ENCODE results near the gene SUN3. TPM values are rescaled to one million over a fixed set of nuclear protein-coding genes. Genes with fewer than 3 reads are reported as not detected.

The SUN3 gene
- total and polyA plus RNA-seq, 4 donors: not detected

Other genes with a start within 250 kb of the SUN3 start
- gene PKD1L1, start 80.6 kb downstream of the SUN3 start, total RNA-seq: 1 to 10 TPM in 1 of 2 donors, under 1 TPM in 1; 0.52 to 1.2 TPM
- gene PKD1L1, start 80.6 kb downstream of the SUN3 start, polyA plus RNA-seq: not detected
- 10 to 100 TPM; 28.2 to 32.9 TPM for gene HUS1, start 49.5 kb downstream of the SUN3 start, total RNA-seq
- 10 to 100 TPM; 11.9 to 17.7 TPM for gene HUS1, start 49.5 kb downstream of the SUN3 start, polyA plus RNA-seq
- gene C7orf57, start 6.4 kb upstream of the SUN3 start, total RNA-seq: not detected
- gene C7orf57, start 6.4 kb upstream of the SUN3 start, polyA plus RNA-seq: not detected
- gene UPP1, start 60.2 kb upstream of the SUN3 start, total RNA-seq: 10 to 100 TPM; 30.4 to 34.9 TPM
- 10 to 100 TPM; 34.1 to 63.0 TPM for gene UPP1, start 60.2 kb upstream of the SUN3 start, polyA plus RNA-seq
- gene ABCA13, start 142.4 kb upstream of the SUN3 start, total RNA-seq: under 1 TPM; 0.06 to 0.12 TPM
- not detected for gene ABCA13, start 142.4 kb upstream of the SUN3 start, polyA plus RNA-seq

Measured in aorta (tissue), 4 donors.